ENCODE measurements around the gene PRPH.

The PRPH gene

DNA sequence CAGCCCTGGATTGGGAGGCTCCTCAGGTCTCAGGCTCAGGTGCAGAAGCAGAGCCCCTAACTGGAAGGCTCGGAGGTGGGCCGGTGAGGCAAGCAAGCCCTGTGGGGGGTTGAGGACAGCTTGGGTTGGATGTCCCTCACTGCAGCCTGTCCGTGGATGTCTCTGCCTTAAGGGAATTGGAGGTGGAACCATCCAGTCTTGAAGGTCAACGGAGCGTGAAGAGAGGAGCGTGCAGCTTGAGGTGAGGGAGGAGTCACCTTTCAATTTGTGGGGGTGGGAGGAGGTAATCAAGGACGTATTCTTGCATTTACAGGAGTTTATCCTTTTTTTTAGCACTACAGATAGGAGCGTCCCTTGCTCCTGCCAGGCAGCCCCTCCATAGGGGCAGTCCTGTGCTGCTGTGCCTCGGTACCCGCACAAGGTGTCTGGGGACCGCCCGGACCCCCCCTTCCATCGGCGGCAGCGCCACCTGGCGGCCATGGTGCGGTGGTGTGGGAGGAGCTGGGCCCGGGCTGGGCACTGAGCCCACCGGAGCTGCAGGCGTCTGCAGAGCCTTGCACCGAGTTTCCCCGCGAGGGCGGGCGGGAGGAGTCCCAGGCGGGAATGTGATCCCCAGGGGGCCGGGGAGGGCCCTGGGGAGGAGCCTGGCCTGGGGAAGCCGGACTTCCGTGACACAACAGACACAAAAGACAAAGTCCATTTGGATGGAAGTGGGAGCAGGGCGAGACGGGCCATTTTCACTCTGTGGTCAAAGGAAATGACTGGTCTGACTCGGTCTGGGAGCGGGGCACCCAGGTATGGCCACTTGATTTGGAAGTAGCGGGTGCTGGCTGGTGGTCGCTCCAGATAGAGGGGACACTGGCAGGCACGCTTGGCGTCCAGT, 52.6 kb downstream of the PRPH start:
- peak; percentile 87 to 88 for DNase-seq

Measured in activated T-cell treated with anti-CD3 and anti-CD28 coated beads, Interleukin-2, amount 50 U/mL, for 48 hours (primary cell).